GM21717 (cell line): ENCODE measurements around the gene TCEANC2.
"Not testable (repeated sequence)": the region's sequence is repeated elsewhere in the genome, so short reads cannot be mapped to it uniquely, and the experiment has no call there.

ENCODE experiments used
- ATAC-seq: cut with Tn5 transposase; IDR thresholded peaks from one replicate; pipeline ENCODE4 v1.9.1; 2021; ENCODE audit warnings: mild to moderate bottlenecking, moderate library complexity; ENCODE audit not compliant: unreplicated experiment

TCEANC2 gene

GRCh38 chr1:54024811-54025210 lies 28.6 kb upstream of the TCEANC2 start:
- not testable (repeated sequence) for ATAC-seq

GRCh38 chr1:54027848-54028247 lies 25.6 kb upstream of the TCEANC2 start:
- ATAC-seq, result no peak

GRCh38 chr1:54028306-54029251 lies 24.8 kb upstream of the TCEANC2 start:
- no peak for ATAC-seq

- ATAC-seq, result no peak
These were observed 15.9 kb upstream of the TCEANC2 start for GRCh38 chr1:54037476-54037875.

GRCh38 chr1:54041806-54042205 lies 11.6 kb upstream of the TCEANC2 start:
- no peak for ATAC-seq

GRCh38 chr1:54045496-54045895 lies 7.9 kb upstream of the TCEANC2 start:
- ATAC-seq, result no peak

GRCh38 chr1:54046671-54047383 lies 6.6 kb upstream of the TCEANC2 start:
- no peak for ATAC-seq

GRCh38 chr1:54047384-54048305 lies 5.8 kb upstream of the TCEANC2 start:
- no peak for ATAC-seq

- ATAC-seq, result not testable (repeated sequence)
These were observed 3.0 kb upstream of the TCEANC2 start for GRCh38 chr1:54050435-54050834.

GRCh38 chr1:54051933-54052430 lies 1.4 kb upstream of the TCEANC2 start:
- ATAC-seq, result no peak

- ATAC-seq, result peak; percentile 35
These were observed 926 bp upstream of the TCEANC2 start for GRCh38 chr1:54052431-54052933.

GRCh38 chr1:54053745-54054437 lies 483 bp downstream of the TCEANC2 start:
- no peak for ATAC-seq

- ATAC-seq, result no peak
These were observed 986 bp downstream of the TCEANC2 start for GRCh38 chr1:54054438-54054749.

- ATAC-seq, result no peak
These were observed 10.9 kb downstream of the TCEANC2 start for GRCh38 chr1:54064299-54064698.

GRCh38 chr1:54069791-54070170 lies 16.4 kb downstream of the TCEANC2 start:
- no peak for ATAC-seq

- no peak for ATAC-seq
These were observed 16.9 kb downstream of the TCEANC2 start for GRCh38 chr1:54070171-54070837.

GRCh38 chr1:54077359-54077758 lies 24.0 kb downstream of the TCEANC2 start:
- no peak for ATAC-seq

- ATAC-seq, result no peak
These were observed 27.2 kb downstream of the TCEANC2 start for GRCh38 chr1:54080598-54081049.
